ENCODE results near the gene ZNF681. TPM values are rescaled to one million over a fixed set of nuclear protein-coding genes. Genes with fewer than 3 reads are reported as not detected.
"Not testable (repeated sequence)": the region's sequence is repeated elsewhere in the genome, so short reads cannot be mapped to it uniquely, and the experiment has no call there.

Gene ZNF681
- total RNA-seq, 1 donor from 2014 or later: 7.3 TPM

GRCh38 chr19:23779645-23780044 lies 21.0 kb upstream of the ZNF681 start:
- peaks cover 3% of the 10 kb centered on the region for H3K9me3 Mint-ChIP-seq
- peaks cover 54% of the 10 kb centered on the region for H3K36me3 Mint-ChIP-seq
- H3K27me3 Mint-ChIP-seq (ENCODE audit: low read depth): no peaks in the 10 kb centered on the region
- TF ChIP-seq, protein P1, sequence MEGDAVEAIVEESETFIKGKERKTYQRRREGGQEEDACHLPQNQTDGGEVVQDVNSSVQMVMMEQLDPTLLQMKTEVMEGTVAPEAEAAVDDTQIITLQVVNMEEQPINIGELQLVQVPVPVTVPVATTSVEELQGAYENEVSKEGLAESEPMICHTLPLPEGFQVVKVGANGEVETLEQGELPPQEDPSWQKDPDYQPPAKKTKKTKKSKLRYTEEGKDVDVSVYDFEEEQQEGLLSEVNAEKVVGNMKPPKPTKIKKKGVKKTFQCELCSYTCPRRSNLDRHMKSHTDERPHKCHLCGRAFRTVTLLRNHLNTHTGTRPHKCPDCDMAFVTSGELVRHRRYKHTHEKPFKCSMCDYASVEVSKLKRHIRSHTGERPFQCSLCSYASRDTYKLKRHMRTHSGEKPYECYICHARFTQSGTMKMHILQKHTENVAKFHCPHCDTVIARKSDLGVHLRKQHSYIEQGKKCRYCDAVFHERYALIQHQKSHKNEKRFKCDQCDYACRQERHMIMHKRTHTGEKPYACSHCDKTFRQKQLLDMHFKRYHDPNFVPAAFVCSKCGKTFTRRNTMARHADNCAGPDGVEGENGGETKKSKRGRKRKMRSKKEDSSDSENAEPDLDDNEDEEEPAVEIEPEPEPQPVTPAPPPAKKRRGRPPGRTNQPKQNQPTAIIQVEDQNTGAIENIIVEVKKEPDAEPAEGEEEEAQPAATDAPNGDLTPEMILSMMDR (IDR thresholded peaks at IDR 0.05; ENCODE audit: unreplicated experiment): no peak
- H3K4me3 Mint-ChIP-seq: no peak overlapping the region
- no peak overlapping the region for H3K27ac Mint-ChIP-seq
- DNase-seq (ENCODE audit: low spot score in 2 of 2, unreplicated experiment in 2 of 2): no peak
- H3K4me1 Mint-ChIP-seq: no peaks in the 10 kb centered on the region

DNA sequence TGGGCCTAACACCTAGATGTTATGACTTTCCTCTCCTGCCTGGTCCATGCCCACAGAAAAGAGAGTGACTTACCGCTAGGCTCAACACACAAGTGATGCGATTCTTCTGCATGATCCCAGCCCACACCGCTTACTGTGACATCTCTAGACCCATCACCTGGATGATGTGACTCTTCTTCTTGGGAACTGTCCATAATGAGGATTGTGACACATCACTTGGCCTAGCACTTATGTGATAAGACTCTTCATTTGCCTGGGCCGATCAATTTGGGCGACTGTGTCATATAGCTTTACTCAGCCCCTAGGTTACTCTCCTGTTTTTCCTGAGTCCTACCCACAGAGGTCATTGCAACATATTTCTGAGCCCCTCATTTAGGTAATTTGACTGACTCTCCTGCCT lies 19.9 kb upstream of the ZNF681 start:
- Mint-ChIP-seq H3K4me1 (no peaks in the 10 kb centered on the region), H3K36me3 (peaks cover 51% of the 10 kb centered on the region), H3K27me3 (ENCODE audit: low read depth) (no peaks in the 10 kb centered on the region), H3K27ac (no peak overlapping the region), H3K4me3 (no peak overlapping the region), H3K9me3 (peaks cover 3% of the 10 kb centered on the region)
- no peak for DNase-seq (ENCODE audit: low spot score in 2 of 2, unreplicated experiment in 2 of 2)
- TF ChIP-seq, protein P1 (IDR thresholded peaks at IDR 0.05; ENCODE audit: unreplicated experiment): no peak

DNA sequence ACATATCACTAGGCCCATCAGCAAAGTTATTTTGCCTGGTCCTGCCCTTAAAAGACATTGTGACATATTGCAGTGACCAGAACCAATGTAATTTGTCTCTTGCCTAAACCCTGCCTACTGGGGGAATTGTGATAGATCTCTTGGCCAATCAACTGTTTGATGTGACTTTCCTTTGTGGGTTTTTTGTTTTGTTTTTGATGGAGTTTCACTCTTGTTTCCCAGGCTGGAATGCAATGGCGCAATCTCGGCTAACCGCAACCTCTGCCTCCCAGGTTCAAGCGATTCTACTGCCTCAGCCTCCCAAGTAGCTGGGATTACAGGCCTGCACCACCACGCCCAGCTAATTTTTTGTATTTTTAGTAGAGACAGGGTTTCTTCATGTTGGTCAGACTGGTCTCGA lies 19.3 kb upstream of the ZNF681 start:
- not testable (repeated sequence) for H3K27ac Mint-ChIP-seq; H3K4me1 Mint-ChIP-seq; DNase-seq (ENCODE audit: low spot score in 2 of 2, unreplicated experiment in 2 of 2); H3K9me3 Mint-ChIP-seq; H3K4me3 Mint-ChIP-seq; H3K27me3 Mint-ChIP-seq (ENCODE audit: low read depth)
- peaks cover 47% of the 10 kb centered on the region for H3K36me3 Mint-ChIP-seq

GRCh38 chr19:23777216-23777615 lies 18.5 kb upstream of the ZNF681 start:
- Mint-ChIP-seq H3K36me3 (peaks cover 42% of the 10 kb centered on the region), H3K4me3 (no peak overlapping the region), H3K27ac (no peak overlapping the region), H3K4me1 (no peaks in the 10 kb centered on the region), H3K27me3 (ENCODE audit: low read depth) (no peaks in the 10 kb centered on the region), H3K9me3 (peaks cover 3% of the 10 kb centered on the region)
- no peak for DNase-seq (ENCODE audit: low spot score in 2 of 2, unreplicated experiment in 2 of 2)
- TF ChIP-seq, protein P1 (IDR thresholded peaks at IDR 0.05; ENCODE audit: unreplicated experiment): no peak

GRCh38 chr19:23776507-23777205 lies 18.0 kb upstream of the ZNF681 start:
- no peak overlapping the region for H3K27ac Mint-ChIP-seq
- H3K36me3 Mint-ChIP-seq: peaks cover 37% of the 10 kb centered on the region
- TF ChIP-seq, protein P1 (IDR thresholded peaks at IDR 0.05; ENCODE audit: unreplicated experiment): no peak
- no peak for DNase-seq (ENCODE audit: low spot score in 2 of 2, unreplicated experiment in 2 of 2)
- H3K27me3 Mint-ChIP-seq (ENCODE audit: low read depth): no peaks in the 10 kb centered on the region
- no peaks in the 10 kb centered on the region for H3K4me1 Mint-ChIP-seq
- H3K9me3 Mint-ChIP-seq: peaks cover 3% of the 10 kb centered on the region
- no peak overlapping the region for H3K4me3 Mint-ChIP-seq

DNA sequence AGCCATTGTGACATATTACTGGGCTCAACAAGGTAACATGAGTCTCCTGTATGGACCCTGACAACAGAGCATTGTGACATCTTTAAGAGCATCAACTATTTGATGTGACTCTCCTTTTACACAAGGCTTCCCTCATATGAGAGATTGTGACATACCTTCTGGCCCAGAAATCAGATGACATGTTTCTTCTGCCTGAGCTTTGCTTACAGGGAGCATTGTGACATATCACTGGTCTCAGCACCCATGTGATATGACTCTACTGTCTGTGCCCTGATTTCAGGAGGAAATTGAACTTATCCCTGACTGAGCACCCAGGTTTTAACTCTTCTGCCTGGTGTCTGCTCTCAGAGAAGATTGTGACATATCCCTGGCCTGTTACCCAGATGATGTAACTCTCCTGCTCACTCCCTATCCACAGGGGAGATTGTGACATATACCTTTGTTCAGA lies 15.9 kb upstream of the ZNF681 start:
- Mint-ChIP-seq H3K27ac (no peak overlapping the region), H3K9me3 (peaks cover 3% of the 10 kb centered on the region), H3K27me3 (ENCODE audit: low read depth) (no peaks in the 10 kb centered on the region), H3K36me3 (peaks cover 30% of the 10 kb centered on the region), H3K4me1 (no peaks in the 10 kb centered on the region), H3K4me3 (no peak overlapping the region)
- DNase-seq (ENCODE audit: low spot score in 2 of 2, unreplicated experiment in 2 of 2): no peak
- TF ChIP-seq, protein P1 (IDR thresholded peaks at IDR 0.05; ENCODE audit: unreplicated experiment): no peak
